Adipocyte (in vitro differentiated cells): Measurements from ENCODE around the gene ADAMTS19.

ENCODE experiments used
- DNase-seq: peaks from one replicate; pipeline ENCODE4 v3.0.0-alpha.2; 2015; ENCODE audit warnings: low read depth
- H3K27me3 ChIP-seq: replicated peaks from 2 replicates; pipeline ENCODE4 v1.7.0; 2013; ENCODE audit warnings: mild to moderate bottlenecking, low read length, moderate library complexity; ENCODE audit not compliant: control insufficient read depth, insufficient read depth
- H3K36me3 ChIP-seq: 2 replicates; pipeline ENCODE4 v1.7.0; 2013; ENCODE audit warnings: low read length, mild to moderate bottlenecking, moderate library complexity; ENCODE audit not compliant: control insufficient read depth, insufficient read depth, severe bottlenecking
- H3K4me1 ChIP-seq: 2 replicates; pipeline ENCODE4 v1.7.0; 2013; ENCODE audit warnings: mild to moderate bottlenecking, low read length, moderate library complexity; ENCODE audit not compliant: control insufficient read depth, insufficient read depth
- H3K4me3 ChIP-seq: 2 replicates; pipeline ENCODE4 v1.7.0; 2013; ENCODE audit warnings: mild to moderate bottlenecking, low read length, moderate library complexity
- H3K9ac ChIP-seq: 2 replicates; pipeline ENCODE4 v1.7.0; 2013; ENCODE audit warnings: mild to moderate bottlenecking, low read length, moderate library complexity
- H3K9me3 ChIP-seq: 2 replicates; pipeline ENCODE4 v1.7.0; 2013; ENCODE audit warnings: mild to moderate bottlenecking, low read length, moderate library complexity; ENCODE audit not compliant: control insufficient read depth

The ADAMTS19 gene

GRCh38 chr5:129687941-129688340 is 227.8 kb downstream of the ADAMTS19 start:
- no peak overlapping the region for H3K4me3 ChIP-seq

GRCh38 chr5:129689045-129689444 is 228.9 kb downstream of the ADAMTS19 start:
- H3K9me3 ChIP-seq: no peaks in the 10 kb centered on the region
- no peaks in the 10 kb centered on the region for H3K4me1 ChIP-seq
- H3K4me3 ChIP-seq: no peak overlapping the region
- no peak overlapping the region for H3K9ac ChIP-seq
- no peaks in the 10 kb centered on the region for H3K36me3 ChIP-seq
- DNase-seq: no peak
- H3K27me3 ChIP-seq: no peaks in the 10 kb centered on the region

More at GRCh38 chr5:129687941-129688340, 227.8 kb downstream of the ADAMTS19 start:
- no peaks in the 10 kb centered on the region for H3K9me3 ChIP-seq
- H3K9ac ChIP-seq: no peak overlapping the region
- H3K4me1 ChIP-seq: no peaks in the 10 kb centered on the region
- H3K36me3 ChIP-seq: no peaks in the 10 kb centered on the region
- DNase-seq: no peak
- H3K27me3 ChIP-seq: no peaks in the 10 kb centered on the region

- H3K27me3 ChIP-seq: no peaks in the 10 kb centered on the region
- no peaks in the 10 kb centered on the region for H3K4me1 ChIP-seq
- DNase-seq: no peak
- no peaks in the 10 kb centered on the region for H3K9me3 ChIP-seq
- no peak overlapping the region for H3K4me3 ChIP-seq
- H3K36me3 ChIP-seq: no peaks in the 10 kb centered on the region
- no peak overlapping the region for H3K9ac ChIP-seq
Observed at GRCh38 chr5:129691220-129691619, 231.1 kb downstream of the ADAMTS19 start.

GRCh38 chr5:129696636-129697035 is 236.5 kb downstream of the ADAMTS19 start:
- Histone ChIP-seq H3K4me1 (no peaks in the 10 kb centered on the region), H3K36me3 (no peaks in the 10 kb centered on the region), H3K9me3 (no peaks in the 10 kb centered on the region), H3K27me3 (no peaks in the 10 kb centered on the region), H3K4me3 (no peak overlapping the region), H3K9ac (no peak overlapping the region)
- no peak for DNase-seq

- peak; percentile 7 for DNase-seq
Observed at GRCh38 chr5:129698661-129699060, 238.6 kb downstream of the ADAMTS19 start.

GRCh38 chr5:129716235-129716634 is 256.1 kb downstream of the ADAMTS19 start:
- Histone ChIP-seq H3K36me3 (no peaks in the 10 kb centered on the region), H3K9ac (no peak overlapping the region), H3K4me3 (no peak overlapping the region), H3K9me3 (no peaks in the 10 kb centered on the region), H3K4me1 (peaks cover 9% of the 10 kb centered on the region), H3K27me3 (no peaks in the 10 kb centered on the region)
- DNase-seq: no peak

More at GRCh38 chr5:129698661-129699060, 238.6 kb downstream of the ADAMTS19 start:
- Histone ChIP-seq H3K36me3 (no peaks in the 10 kb centered on the region), H3K4me1 (no peaks in the 10 kb centered on the region), H3K27me3 (no peaks in the 10 kb centered on the region), H3K9me3 (no peaks in the 10 kb centered on the region), H3K9ac (no peak overlapping the region), H3K4me3 (no peak overlapping the region)

GRCh38 chr5:129716651-129717050 is 256.6 kb downstream of the ADAMTS19 start:
- H3K9me3 ChIP-seq: no peaks in the 10 kb centered on the region
- no peak overlapping the region for H3K9ac ChIP-seq
- H3K36me3 ChIP-seq: no peaks in the 10 kb centered on the region
- peaks cover 9% of the 10 kb centered on the region for H3K4me1 ChIP-seq
- H3K27me3 ChIP-seq: no peaks in the 10 kb centered on the region
- H3K4me3 ChIP-seq: no peak overlapping the region
- DNase-seq: no peak

- peaks cover 9% of the 10 kb centered on the region for H3K4me1 ChIP-seq
- H3K4me3 ChIP-seq: no peak overlapping the region
- DNase-seq: no peak
- no peaks in the 10 kb centered on the region for H3K27me3 ChIP-seq
- no peaks in the 10 kb centered on the region for H3K9me3 ChIP-seq
- H3K36me3 ChIP-seq: no peaks in the 10 kb centered on the region
- H3K9ac ChIP-seq: no peak overlapping the region
Observed at GRCh38 chr5:129717751-129718310, 257.7 kb downstream of the ADAMTS19 start.

- Histone ChIP-seq H3K27me3 (no peaks in the 10 kb centered on the region), H3K9ac (no peak overlapping the region), H3K36me3 (no peaks in the 10 kb centered on the region), H3K4me3 (no peak overlapping the region), H3K9me3 (no peaks in the 10 kb centered on the region), H3K4me1 (peaks cover 9% of the 10 kb centered on the region)
- peak; percentile 10 for DNase-seq
Observed at GRCh38 chr5:129718471-129719090, 258.5 kb downstream of the ADAMTS19 start.

GRCh38 chr5:129724222-129724621 is 264.1 kb downstream of the ADAMTS19 start:
- no peaks in the 10 kb centered on the region for H3K9me3 ChIP-seq
- no peak overlapping the region for H3K4me3 ChIP-seq
- H3K36me3 ChIP-seq: no peaks in the 10 kb centered on the region
- no peak overlapping the region for H3K9ac ChIP-seq
- no peaks in the 10 kb centered on the region for H3K4me1 ChIP-seq
- H3K27me3 ChIP-seq: no peaks in the 10 kb centered on the region
- no peak for DNase-seq

GRCh38 chr5:129724647-129725046 is 264.5 kb downstream of the ADAMTS19 start:
- Histone ChIP-seq H3K4me1 (no peaks in the 10 kb centered on the region), H3K36me3 (no peaks in the 10 kb centered on the region), H3K9me3 (no peaks in the 10 kb centered on the region), H3K4me3 (no peak overlapping the region), H3K27me3 (no peaks in the 10 kb centered on the region), H3K9ac (no peak overlapping the region)
- DNase-seq: no peak

- Histone ChIP-seq H3K27me3 (no peaks in the 10 kb centered on the region), H3K4me3 (no peak overlapping the region), H3K4me1 (no peaks in the 10 kb centered on the region), H3K9ac (no peak overlapping the region), H3K36me3 (no peaks in the 10 kb centered on the region), H3K9me3 (no peaks in the 10 kb centered on the region)
- no peak for DNase-seq
Observed at GRCh38 chr5:129739773-129740172, 279.7 kb downstream of the ADAMTS19 start.
